ENCODE data around the gene GPR68.
A peak's percentile ranks its signal among the peaks of the same experiment; 100 is the strongest.

The GPR68 gene, protein sequence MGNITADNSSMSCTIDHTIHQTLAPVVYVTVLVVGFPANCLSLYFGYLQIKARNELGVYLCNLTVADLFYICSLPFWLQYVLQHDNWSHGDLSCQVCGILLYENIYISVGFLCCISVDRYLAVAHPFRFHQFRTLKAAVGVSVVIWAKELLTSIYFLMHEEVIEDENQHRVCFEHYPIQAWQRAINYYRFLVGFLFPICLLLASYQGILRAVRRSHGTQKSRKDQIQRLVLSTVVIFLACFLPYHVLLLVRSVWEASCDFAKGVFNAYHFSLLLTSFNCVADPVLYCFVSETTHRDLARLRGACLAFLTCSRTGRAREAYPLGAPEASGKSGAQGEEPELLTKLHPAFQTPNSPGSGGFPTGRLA

DNA sequence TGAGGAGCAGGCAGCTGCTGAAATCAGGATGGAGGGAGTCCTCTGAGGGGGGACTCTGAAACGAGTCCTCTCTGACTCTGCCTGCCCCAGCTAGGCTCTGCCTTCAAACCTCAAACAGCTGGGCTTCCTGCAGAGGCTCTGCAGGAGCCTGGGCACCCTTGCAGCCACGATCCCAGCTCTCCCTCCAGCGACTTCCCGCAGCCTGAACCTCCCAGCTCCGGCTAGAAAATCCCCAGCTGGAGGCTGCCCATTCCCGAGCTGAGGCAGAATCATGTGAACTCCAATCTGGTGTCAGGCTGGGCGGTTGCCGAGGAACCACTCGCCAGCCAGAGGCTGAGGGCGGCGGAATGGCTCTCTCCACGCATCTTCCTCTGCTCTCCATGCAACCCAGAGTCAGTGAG, at the start of gene GPR68:
Gene GPR68, minus strand, starts transcription at position 204 of the 401 bp plus-strand sequence. CDS start 9,654 bp downstream, outside the sequence.
- no peak for DNase-seq

- no peak for DNase-seq
These were observed 49.6 kb upstream of the GPR68 start for GRCh38 chr14:91294153-91294552.

- no peak for DNase-seq
These were observed 48.8 kb upstream of the GPR68 start for GRCh38 chr14:91293281-91293680.

- no peak for DNase-seq
These were observed 48.0 kb upstream of the GPR68 start for GRCh38 chr14:91292491-91292890.

GRCh38 chr14:91291786-91292405, 47.4 kb upstream of the GPR68 start:
- no peak for DNase-seq

DNA sequence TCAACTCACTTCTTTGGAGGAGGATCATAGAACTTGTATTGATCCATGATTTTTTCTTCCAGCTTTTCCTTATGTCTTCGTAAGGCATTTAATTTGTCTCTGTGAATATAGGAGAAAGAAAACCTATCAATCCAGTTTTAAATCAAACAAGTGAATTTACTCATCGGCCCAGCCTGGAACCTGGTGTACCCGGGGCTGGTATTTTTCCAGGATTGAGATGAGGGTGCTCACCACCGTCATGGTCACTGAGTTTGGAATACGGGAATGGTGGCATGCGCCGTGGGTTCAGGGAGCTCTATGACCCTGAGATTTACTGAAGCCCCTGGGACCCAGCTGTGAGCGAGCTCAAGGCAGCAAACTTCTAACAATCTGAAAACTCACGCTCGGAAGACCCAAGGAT, 46.5 kb upstream of the GPR68 start:
- DNase-seq: no peak

- DNase-seq: no peak
These were observed 45.0 kb upstream of the GPR68 start for GRCh38 chr14:91289464-91289863.

DNA sequence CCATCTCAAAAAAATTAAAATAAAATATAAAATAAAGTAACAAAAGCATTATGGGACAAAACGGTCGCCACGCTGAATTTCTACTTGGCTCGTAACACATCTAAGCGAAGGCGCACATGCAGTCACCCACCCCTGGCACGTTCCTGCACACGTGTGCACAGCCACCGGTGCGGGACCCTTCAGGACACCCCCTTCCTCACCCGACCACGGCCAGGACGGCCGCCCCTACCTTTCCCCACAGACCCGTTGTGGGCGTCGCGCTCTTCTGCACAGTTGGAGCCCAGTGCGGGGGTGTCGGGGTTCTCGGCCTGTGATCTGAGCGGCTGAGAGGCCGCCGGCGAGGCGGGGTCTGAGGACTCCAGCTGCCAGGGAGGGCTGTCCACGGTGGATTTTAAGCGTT, 44.4 kb upstream of the GPR68 start:
- no peak for DNase-seq

GRCh38 chr14:91286530-91286937, 42.0 kb upstream of the GPR68 start:
- peak; percentile 18 for DNase-seq

DNA sequence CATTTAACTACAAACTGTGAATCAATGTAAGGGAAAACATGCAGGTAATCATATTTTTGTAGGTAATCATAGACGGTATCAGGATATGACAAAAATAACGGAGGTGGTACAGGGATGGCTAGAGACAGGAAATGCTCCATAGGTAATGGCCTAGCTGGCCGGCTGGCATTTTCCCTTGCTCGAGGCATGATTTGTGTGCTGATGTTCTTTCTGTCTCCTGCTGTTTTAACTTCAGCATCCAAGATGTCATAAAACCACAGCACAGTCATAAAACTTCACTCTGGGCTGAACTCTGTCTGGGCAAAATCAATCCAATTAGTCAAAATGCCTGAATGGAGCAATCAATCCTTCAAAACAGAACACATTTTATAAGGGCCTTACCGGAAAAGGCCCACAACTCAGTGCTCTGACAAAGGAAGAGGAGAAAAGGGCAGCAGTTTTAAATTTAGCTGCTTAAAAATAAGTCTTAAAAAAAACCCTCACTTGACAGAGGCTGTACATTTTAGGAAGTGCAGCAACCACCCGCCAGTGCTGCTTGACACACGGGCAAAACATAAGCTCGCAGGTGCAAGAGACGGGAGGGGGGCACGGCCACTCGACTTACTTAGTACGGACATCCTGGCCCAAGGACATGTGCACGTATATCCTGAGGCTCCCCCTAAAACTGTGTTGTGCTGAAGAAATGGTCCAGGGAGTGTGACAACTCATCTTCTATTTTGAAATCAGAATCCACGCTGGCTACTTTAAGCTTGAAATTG, 40.5 kb upstream of the GPR68 start:
- DNase-seq: no peak

- DNase-seq: peak; percentile 10
These were observed 39.8 kb upstream of the GPR68 start for GRCh38 chr14:91284146-91284790.

DNA sequence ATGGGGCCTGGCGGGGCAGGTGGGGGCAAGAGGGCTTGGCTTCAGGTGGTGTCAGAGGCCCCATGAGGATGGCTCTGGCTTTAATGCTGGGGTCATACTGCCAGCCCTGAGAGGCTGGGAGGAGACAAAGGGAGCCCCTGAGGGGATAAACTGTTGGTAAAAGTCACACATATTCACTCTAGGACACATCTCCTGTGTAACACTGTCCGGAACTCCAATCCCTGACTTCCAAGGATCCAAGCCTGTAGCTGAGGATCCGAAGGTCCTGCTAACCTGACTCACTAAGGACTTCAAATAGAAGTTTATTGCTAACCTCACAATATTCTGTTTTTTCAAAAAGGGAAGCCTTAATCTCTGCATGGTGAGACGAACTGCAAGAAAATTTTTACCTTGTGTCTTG, 39.2 kb upstream of the GPR68 start:
- DNase-seq: no peak

- DNase-seq: no peak
These were observed 38.6 kb upstream of the GPR68 start for GRCh38 chr14:91282954-91283645.

GRCh38 chr14:91281346-91281745, 36.8 kb upstream of the GPR68 start:
- peak; percentile 27 for DNase-seq

- no peak for DNase-seq
These were observed 35.6 kb upstream of the GPR68 start for GRCh38 chr14:91280129-91280528.

DNA sequence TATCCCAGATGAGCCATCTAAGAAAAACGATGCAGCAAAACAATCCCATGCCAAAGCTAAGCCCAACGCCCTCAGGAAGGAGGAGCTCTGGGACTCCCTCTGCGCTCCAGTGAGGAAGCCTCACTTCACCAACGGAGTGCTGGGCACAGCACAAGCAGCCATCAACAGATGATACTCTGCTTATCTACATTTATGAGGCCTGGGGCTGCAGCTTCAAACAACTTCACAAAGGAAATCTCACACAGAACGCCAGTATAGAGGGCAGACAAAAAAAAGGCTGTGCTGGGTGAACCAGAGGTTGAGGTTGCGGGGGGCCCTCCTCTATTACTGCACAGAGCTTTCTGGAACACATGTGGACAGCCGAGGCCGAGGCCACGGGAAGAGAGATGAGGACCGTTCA, 34.9 kb upstream of the GPR68 start:
- no peak for DNase-seq

DNA sequence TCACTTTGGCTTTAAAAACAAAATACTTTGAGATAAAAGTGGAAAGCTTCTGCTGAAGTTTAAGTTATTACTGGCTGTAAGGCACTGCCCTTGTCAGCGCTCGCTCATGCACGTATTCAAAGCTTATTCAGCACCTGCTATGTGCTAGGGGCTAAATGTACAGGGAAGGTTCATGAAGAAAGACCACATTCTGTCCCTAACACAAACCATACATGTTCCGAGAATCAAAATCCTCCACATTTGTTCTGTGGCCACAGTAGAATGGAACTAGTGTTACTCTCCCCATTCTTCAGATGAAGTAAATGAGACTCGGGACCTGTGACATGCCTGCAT, 33.8 kb upstream of the GPR68 start:
- DNase-seq: no peak

DNA sequence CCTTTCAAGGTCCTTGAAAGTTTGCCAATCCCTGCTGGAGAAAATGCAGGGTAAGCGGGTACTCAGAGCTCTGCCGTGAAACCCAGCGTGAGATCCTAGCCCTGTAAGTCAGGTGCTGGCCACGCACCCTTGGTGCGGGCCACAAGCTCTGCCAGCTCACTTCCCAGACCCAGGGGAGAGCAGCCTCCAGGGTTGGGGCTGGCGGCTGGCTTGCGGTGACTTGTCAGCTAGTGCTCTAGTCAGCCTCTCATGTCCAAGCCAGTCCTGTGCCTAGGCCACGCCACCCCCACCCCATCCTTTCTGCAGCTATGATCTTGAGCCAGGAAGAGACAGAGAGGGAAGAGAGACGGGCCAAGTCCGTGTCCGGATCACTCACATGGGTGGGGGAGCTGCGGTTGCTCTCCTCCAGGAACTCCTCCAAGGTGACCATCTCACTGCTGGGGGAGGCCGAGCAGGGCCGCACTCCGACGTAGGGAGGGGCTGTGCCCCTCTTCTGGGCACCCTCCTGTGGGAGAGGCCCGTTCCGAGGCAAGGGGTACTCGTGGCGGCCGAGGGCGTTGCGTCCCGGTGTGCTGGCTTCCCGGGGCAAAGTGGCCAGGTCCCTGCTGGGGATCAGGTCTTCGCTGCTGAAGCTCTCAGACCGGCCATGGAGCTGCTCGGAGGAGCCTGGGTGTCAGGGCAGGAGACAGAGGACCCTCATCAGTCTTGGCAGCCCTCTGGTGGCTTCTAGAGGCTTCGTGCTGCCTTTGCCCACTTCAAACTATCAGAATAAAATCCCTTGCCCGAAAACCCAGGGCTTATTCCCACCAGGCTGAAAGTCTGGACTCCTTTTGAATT, 33.3 kb upstream of the GPR68 start:
- no peak for DNase-seq

GRCh38 chr14:91274796-91275195, 30.3 kb upstream of the GPR68 start:
- DNase-seq: no peak

DNA sequence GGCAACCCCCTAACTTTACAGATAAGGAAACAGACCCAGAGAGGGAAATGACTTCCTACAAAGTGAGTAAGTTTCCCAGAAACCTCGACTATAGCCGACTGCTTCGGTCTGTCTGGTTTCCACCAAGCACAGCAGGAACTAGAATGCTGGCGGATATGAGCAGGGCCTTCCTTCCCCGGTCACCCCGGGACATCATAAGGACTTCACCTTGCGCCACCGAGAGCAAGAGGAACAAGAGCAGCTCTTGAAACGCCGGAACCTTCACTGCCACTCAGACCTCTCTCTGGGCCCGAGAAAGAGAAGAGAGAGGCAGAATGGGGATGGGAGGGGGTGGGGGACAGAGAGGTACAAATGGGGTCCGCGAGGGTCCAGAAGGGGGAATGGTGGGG, 29.4 kb upstream of the GPR68 start:
- no peak for DNase-seq

GRCh38 chr14:91273273-91273884, 28.9 kb upstream of the GPR68 start:
- no peak for DNase-seq
